VCaP (cell line): Measurements from ENCODE around the gene RAPGEF2.

ENCODE experiments used
- H3K27ac ChIP-seq: fragments of 450-650 bp; 2 replicates; pipeline ENCODE4 v1.5.1; 2017
- TF ChIP-seq, protein P1 (sequence below): fragments of 450-650 bp; conservative IDR thresholded peaks from 2 replicates; pipeline ENCODE4 v1.5.1; 2017; ENCODE audit warnings: mild to moderate bottlenecking, moderate library complexity

Gene RAPGEF2

GRCh38 chr4:159159611-159160010, 56.7 kb downstream of the RAPGEF2 start:
- TF ChIP-seq, protein P1, sequence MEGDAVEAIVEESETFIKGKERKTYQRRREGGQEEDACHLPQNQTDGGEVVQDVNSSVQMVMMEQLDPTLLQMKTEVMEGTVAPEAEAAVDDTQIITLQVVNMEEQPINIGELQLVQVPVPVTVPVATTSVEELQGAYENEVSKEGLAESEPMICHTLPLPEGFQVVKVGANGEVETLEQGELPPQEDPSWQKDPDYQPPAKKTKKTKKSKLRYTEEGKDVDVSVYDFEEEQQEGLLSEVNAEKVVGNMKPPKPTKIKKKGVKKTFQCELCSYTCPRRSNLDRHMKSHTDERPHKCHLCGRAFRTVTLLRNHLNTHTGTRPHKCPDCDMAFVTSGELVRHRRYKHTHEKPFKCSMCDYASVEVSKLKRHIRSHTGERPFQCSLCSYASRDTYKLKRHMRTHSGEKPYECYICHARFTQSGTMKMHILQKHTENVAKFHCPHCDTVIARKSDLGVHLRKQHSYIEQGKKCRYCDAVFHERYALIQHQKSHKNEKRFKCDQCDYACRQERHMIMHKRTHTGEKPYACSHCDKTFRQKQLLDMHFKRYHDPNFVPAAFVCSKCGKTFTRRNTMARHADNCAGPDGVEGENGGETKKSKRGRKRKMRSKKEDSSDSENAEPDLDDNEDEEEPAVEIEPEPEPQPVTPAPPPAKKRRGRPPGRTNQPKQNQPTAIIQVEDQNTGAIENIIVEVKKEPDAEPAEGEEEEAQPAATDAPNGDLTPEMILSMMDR = no peak
- no peak overlapping the region for H3K27ac ChIP-seq

GRCh38 chr4:159160242-159160641, 57.4 kb downstream of the RAPGEF2 start:
- no peak overlapping the region for H3K27ac ChIP-seq
- TF ChIP-seq, protein P1 = no peak

- peak overlapping the region; percentile 11; the same call in 1 of the 2 replicates for H3K27ac ChIP-seq
These were observed 58.6 kb downstream of the RAPGEF2 start for GRCh38 chr4:159161436-159161835.

DNA sequence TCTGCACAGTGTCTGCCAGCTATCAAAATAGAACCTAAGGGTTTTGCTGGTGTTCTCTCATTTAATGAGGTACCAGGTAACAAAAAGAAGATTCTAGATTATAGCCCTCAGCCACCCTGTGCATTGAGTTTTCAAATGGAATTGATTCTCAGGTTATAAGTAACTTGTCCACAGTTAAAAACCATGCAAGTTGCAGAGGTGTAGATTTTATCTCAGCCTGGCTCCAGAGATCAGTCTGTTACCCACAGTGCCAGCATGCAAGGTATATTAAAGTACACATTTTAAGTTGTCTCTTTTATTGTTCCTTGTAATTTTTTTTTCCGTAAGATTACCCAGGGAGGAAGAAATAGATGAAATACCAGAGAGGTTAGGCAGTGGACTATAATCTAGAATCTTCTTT, 59.7 kb downstream of the RAPGEF2 start:
- TF ChIP-seq, protein P1 = no peak
- peak overlapping the region; percentile 11; the same call in 1 of the 2 replicates for H3K27ac ChIP-seq

DNA sequence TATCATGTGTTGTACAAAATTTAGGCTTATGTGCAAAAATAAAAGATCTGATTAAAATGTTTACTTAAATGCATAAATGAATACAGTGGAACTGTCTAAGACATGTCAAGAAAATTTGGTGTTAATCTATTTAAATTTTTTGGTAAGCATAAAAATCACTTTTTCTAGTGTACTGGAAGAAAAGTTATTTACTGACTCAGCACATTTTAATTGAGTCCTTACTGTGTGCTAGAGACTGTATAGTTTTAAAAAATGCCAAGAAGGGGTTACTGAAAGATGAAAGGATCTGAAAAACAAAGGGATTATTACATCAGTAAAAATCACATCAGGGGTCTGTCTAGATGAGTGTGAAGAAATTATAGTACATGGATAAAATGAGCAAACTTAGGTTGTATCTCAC, 60.6 kb downstream of the RAPGEF2 start:
- TF ChIP-seq, protein P1 = no peak
- H3K27ac ChIP-seq = no peak overlapping the region

DNA sequence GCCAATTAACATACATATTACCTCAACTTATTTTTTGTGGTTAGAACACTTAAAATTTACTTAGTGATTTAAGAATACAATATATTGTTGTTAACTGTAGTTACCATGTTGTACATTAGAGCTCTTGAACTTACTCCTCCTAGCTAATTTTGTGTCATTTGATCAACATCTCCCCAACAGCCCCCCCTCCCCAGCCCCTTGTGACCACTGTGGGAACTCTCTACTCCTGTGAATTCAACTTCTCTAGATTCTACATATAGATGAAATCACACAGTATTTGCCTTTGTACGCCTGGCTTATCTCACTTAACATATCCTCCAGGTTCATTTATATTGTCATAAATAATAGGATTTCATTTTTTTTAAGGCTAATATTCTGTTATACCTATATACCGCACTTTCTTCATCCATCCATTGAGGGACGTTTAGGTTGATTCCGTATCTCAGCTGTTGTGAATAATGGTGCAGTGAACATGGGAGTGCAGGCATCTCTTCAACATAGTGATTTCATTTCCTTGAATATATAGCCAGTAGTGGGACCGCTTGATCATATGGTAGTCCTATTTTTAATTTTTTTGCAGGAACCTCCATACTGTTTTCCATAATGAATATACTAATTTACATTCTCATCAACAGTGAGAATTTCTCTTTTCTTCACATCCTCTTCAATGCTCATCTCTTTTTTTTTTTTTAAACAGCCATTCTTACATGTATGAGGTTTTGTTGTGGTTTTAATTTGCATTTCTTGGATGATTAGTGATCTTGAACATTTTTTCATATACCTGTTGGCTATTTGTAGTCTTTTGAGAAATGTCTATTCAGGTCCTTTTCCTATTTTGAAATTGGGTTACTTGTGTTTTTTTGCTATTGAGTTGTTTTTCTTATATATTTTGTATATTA, 66.8 kb downstream of the RAPGEF2 start:
- no peak overlapping the region for H3K27ac ChIP-seq
- TF ChIP-seq, protein P1 = no peak

GRCh38 chr4:159171287-159171686, 68.4 kb downstream of the RAPGEF2 start:
- no peak overlapping the region for H3K27ac ChIP-seq

More at GRCh38 chr4:159171287-159171686, 68.4 kb downstream of the RAPGEF2 start:
- TF ChIP-seq, protein P1 = no peak
